Measurements from ENCODE around the gene SYNE1. TPM values are rescaled to one million over a fixed set of nuclear protein-coding genes. Genes with fewer than 3 reads are reported as not detected.
"Not testable (repeated sequence)": the region's sequence is repeated elsewhere in the genome, so short reads cannot be mapped to it uniquely, and the experiment has no call there.

The SYNE1 gene
- total and polyA plus RNA-seq, 2 experiments from 2014 or later: 17.6 to 59.9 TPM

DNA sequence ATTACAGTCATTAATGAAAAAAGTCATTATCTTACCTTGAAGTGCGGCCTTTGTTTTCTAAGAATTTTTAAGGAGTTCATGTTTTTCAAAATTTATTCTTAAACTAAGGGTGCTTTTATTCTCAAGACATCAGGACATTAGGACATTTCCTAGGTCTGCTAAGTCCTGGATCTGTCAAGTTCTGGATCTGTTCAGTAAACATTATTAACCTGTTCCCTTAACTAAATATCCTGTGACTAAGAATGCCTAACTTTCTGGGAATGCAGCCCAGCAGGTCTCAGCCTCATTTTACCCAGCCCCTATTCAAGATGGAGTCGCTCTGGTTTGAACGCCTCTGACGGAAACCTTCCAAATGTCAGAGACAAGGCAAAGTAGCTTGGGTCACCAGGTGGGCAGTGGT, 302.6 kb downstream of the SYNE1 start:
- Histone ChIP-seq H2AFZ (no peak overlapping the region), H4K20me1 (ENCODE audit: insufficient read depth, poor library complexity, severe bottlenecking) (no peaks in the 10 kb centered on the region), H3K4me3 (no peak overlapping the region), H3K9me3 (ENCODE audit: low read depth) (no peaks in the 10 kb centered on the region), H3K27me3 (no peaks in the 10 kb centered on the region), H3K27ac (no peak overlapping the region), H3K9me2 (replicated peaks; ENCODE audit: insufficient read depth) (no peaks in the 10 kb centered on the region), H3K79me2 (no peaks in the 10 kb centered on the region), H3K36me3 (replicated peaks; ENCODE audit: insufficient read depth, low read depth) (no peaks in the 10 kb centered on the region), H3K4me2 (no peak overlapping the region), H3K4me1 (ENCODE audit: insufficient read depth) (no peaks in the 10 kb centered on the region)
- no peak for TF ChIP-seq EZH2phosphoT487 (IDR thresholded peaks at IDR 0.05; ENCODE audit: low read depth, severe bottlenecking, unreplicated experiment)
- no peak for TF ChIP-seq EZH2 (IDR thresholded peaks at IDR 0.05; ENCODE audit: borderline replicate concordance)
- TF ChIP-seq, protein P1, sequence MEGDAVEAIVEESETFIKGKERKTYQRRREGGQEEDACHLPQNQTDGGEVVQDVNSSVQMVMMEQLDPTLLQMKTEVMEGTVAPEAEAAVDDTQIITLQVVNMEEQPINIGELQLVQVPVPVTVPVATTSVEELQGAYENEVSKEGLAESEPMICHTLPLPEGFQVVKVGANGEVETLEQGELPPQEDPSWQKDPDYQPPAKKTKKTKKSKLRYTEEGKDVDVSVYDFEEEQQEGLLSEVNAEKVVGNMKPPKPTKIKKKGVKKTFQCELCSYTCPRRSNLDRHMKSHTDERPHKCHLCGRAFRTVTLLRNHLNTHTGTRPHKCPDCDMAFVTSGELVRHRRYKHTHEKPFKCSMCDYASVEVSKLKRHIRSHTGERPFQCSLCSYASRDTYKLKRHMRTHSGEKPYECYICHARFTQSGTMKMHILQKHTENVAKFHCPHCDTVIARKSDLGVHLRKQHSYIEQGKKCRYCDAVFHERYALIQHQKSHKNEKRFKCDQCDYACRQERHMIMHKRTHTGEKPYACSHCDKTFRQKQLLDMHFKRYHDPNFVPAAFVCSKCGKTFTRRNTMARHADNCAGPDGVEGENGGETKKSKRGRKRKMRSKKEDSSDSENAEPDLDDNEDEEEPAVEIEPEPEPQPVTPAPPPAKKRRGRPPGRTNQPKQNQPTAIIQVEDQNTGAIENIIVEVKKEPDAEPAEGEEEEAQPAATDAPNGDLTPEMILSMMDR (IDR thresholded peaks at IDR 0.05; ENCODE audit: poor library complexity): no peak
- 86% methylated on average over 4 of the region's 4 CpGs for WGBS (ENCODE audit: low lambda C conversion rate, missing lambda C conversion rate)
- no peak for DNase-seq (ENCODE audit: low spot score)

DNA sequence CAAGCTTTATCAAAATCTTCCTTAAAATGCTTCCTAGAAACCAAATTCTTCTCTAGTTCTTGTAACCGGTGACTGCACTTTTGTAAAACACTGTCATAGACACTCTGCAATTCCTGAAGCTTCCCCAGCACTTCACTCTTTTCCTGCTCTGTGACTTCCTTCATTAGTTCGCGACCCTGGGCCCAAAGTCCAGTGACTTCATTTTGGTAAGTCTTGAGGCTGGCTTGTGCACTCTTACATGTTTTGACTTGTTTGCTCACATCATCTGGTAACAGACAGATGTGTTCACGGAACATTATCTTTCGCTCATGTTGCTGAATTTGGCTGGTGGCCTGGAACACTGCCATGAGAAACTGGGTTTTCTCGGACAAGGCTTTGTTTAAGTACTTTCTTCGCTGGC, 306.2 kb downstream of the SYNE1 start:
- H3K4me1 ChIP-seq (ENCODE audit: insufficient read depth): no peaks in the 10 kb centered on the region
- no peaks in the 10 kb centered on the region for H3K9me3 ChIP-seq (ENCODE audit: low read depth)
- TF ChIP-seq EZH2 (IDR thresholded peaks at IDR 0.05; ENCODE audit: borderline replicate concordance) (no peak), EZH2phosphoT487 (IDR thresholded peaks at IDR 0.05; ENCODE audit: low read depth, severe bottlenecking, unreplicated experiment) (no peak)
- TF ChIP-seq, protein P1 (IDR thresholded peaks at IDR 0.05; ENCODE audit: poor library complexity): no peak
- WGBS (ENCODE audit: low lambda C conversion rate, missing lambda C conversion rate): 98% methylated on average over 7 of the region's 7 CpGs
- H3K27ac ChIP-seq: no peak overlapping the region
- no peaks in the 10 kb centered on the region for H3K9me2 ChIP-seq (replicated peaks; ENCODE audit: insufficient read depth)
- no peak overlapping the region for H3K4me3 ChIP-seq
- H2AFZ ChIP-seq: no peak overlapping the region
- H3K27me3 ChIP-seq: no peaks in the 10 kb centered on the region
- no peaks in the 10 kb centered on the region for H4K20me1 ChIP-seq (ENCODE audit: insufficient read depth, poor library complexity, severe bottlenecking)
- H3K4me2 ChIP-seq: no peak overlapping the region
- H3K36me3 ChIP-seq (replicated peaks; ENCODE audit: insufficient read depth, low read depth): no peaks in the 10 kb centered on the region
- no peak for DNase-seq (ENCODE audit: low spot score)
- no peaks in the 10 kb centered on the region for H3K79me2 ChIP-seq

DNA sequence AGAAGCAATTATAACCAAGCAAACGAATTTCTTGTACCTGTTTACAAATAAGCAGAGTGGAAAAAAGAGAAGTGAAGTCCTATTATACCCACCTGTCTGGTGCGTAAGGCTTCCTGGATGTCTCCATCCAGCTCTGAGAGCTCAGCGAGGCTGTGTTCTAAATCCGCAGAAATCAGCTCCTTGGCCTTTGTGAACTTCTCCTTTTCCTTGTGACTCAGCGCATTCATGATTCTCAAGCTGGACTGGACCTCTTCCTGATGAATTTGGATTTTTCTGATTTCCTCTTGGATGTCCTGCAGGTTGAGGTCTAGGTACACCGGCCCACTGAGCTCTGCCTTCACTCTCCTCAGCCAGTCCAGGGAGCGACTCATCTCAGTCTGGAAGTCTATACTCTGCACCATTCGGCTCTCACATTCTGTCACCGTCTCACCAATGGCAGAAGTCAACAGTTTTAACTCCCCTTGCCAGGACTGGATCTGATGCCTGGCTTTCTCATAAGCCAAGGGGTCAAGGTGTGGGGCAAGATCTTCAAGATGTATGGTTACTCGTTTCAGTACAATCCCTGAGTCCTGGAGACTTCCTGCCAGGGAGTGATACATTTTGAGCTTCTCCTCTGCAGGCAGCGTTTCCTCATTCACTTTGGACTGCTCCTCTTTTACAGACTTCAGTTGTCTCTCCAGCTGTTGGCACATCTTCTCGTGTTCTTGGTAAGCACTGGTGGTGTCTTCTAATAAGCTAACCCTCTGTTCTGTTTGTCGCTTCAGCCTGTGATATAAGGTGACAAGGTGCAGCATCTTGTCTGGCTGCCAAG, 307.3 kb downstream of the SYNE1 start:
- Histone ChIP-seq H3K27me3 (no peaks in the 10 kb centered on the region), H3K9me3 (ENCODE audit: low read depth) (no peaks in the 10 kb centered on the region), H3K4me2 (no peak overlapping the region), H3K9me2 (replicated peaks; ENCODE audit: insufficient read depth) (no peaks in the 10 kb centered on the region), H3K4me1 (ENCODE audit: insufficient read depth) (no peaks in the 10 kb centered on the region), H3K27ac (no peak overlapping the region), H3K79me2 (no peaks in the 10 kb centered on the region), H3K36me3 (replicated peaks; ENCODE audit: insufficient read depth, low read depth) (no peaks in the 10 kb centered on the region), H4K20me1 (ENCODE audit: insufficient read depth, poor library complexity, severe bottlenecking) (no peaks in the 10 kb centered on the region), H2AFZ (no peak overlapping the region), H3K4me3 (no peak overlapping the region)
- no peak for DNase-seq (ENCODE audit: low spot score)
- WGBS (ENCODE audit: low lambda C conversion rate, missing lambda C conversion rate): 91% methylated on average over 13 of the region's 13 CpGs
- TF ChIP-seq, protein P1 (IDR thresholded peaks at IDR 0.05; ENCODE audit: poor library complexity): no peak

DNA sequence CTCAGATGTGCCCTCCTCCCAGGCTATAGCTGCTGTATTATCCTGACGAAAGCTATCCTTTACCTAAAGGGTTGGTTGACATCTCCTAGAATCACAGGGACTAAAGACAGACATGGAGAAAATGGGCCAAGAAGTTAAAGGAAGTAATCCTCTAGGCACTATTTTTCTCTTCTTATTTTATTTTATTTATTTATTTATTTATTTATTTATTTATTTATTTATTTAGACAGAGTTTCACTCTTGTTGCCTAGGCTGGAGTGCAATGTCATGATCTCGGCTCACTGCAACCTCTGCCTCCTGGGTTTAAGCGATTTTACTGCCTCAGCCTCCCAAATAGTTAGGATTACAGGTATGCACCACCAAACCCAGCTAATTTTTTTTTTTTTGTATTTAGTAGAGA, 309.0 kb downstream of the SYNE1 start:
- not testable (repeated sequence) for DNase-seq (ENCODE audit: low spot score); H3K9me2 ChIP-seq (replicated peaks; ENCODE audit: insufficient read depth); H3K4me2 ChIP-seq; H3K79me2 ChIP-seq; H3K36me3 ChIP-seq (replicated peaks; ENCODE audit: insufficient read depth, low read depth); H4K20me1 ChIP-seq (ENCODE audit: insufficient read depth, poor library complexity, severe bottlenecking); H3K4me1 ChIP-seq (ENCODE audit: insufficient read depth); H3K9me3 ChIP-seq (ENCODE audit: low read depth); H3K4me3 ChIP-seq; H2AFZ ChIP-seq; H3K27me3 ChIP-seq; H3K27ac ChIP-seq
- WGBS (ENCODE audit: low lambda C conversion rate, missing lambda C conversion rate): 91% methylated on average over 3 of the region's 3 CpGs
